Erythroblast (primary cell): ENCODE data around the gene FAU.

Experiments
- GATA1 ChIP-seq: IDR thresholded peaks from 2 replicates; pipeline ENCODE4 v1.6.1; 2011; ENCODE audit warnings: low read depth, mild to moderate bottlenecking, control low read depth, low read length, moderate library complexity
- POLR2A ChIP-seq: IDR thresholded peaks from 2 replicates; pipeline ENCODE4 v1.6.1; 2011; ENCODE audit warnings: mild to moderate bottlenecking, low read length

DNA sequence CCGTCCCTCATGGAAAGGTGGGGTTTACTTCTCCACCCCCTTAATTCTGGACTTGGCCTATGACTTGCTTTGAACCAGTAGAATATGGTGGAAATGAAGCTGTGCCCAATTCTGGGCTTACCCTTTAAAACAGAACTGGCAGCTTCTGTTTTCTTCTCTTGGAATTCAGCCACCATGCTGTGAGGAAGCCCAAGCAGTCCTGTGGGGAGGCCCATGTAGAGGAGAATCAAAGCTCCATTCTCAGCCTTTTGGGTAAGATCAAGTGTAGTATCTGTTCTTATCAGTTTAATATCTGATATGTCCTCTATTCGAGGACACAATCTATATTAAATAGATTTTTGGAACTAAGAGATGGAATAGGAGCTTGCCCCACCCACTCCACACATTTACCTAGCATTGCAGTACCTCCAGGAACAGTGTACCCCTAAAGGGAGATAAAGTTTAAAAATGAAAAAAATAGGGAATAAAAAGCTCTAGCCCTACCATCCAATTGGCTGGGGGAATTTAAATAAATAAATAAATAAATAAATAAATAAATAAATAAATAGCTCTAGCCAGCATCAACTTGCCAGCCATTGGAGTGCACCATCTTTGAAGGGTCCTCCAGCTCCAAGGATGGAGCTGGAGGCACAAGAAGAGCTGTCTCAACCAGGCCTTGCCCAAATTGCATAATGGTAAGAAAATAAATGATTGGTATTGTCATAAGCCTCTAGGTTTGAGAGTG is 25.6 kb upstream of the FAU start:
- no peak for TF ChIP-seq POLR2A
- TF ChIP-seq GATA1: no peak
